Adrenal gland (tissue), 12 donors: ENCODE results near the gene PRKCE. TPM values are rescaled to one million over a fixed set of nuclear protein-coding genes. Genes with fewer than 3 reads are reported as not detected.

Experiments
- DNase-seq, 7 donors: peaks; one replicate each; pipeline ENCODE4 v3.0.0-alpha.2; 2019 to 2020
- H3K27ac ChIP-seq, 5 donors: fragments of 200-600 bp; sonication (generic) in 4 of 5; 1 replicate in 3 of 5; 2 replicates in 2 of 5; pipeline versions ENCODE4 v1.5.1 to v1.8.0; 2016 to 2020; ENCODE audit warnings: mild to moderate bottlenecking in 1 of 5
- H3K27me3 ChIP-seq: fragments of 200-600 bp; 2 replicates; pipeline ENCODE4 v1.8.0; 2021
- H3K36me3 ChIP-seq, 2 donors: fragments of 200-600 bp; replicated peaks in 1 of 2; 1 replicate in 1 of 2; 2 replicates in 1 of 2; pipeline versions ENCODE4 v1.5.1 to v1.8.0; 2018 to 2022
- H3K4me1 ChIP-seq, 2 donors: fragments of 200-600 bp; replicated peaks in 1 of 2; 1 replicate in 1 of 2; 2 replicates in 1 of 2; pipeline versions ENCODE4 v1.5.1 to v1.8.0; 2018 to 2021
- H3K4me3 ChIP-seq, 4 donors: fragments of 200-600 bp; sonication (generic) in 3 of 4; one replicate each; pipeline ENCODE4 v1.5.1; 2016 to 2018
- H3K9me3 ChIP-seq, 3 donors: fragments of 200-600 bp; sonication (generic) in 1 of 3; replicated peaks in 1 of 3; 1 replicate in 2 of 3; 2 replicates in 1 of 3; pipeline versions ENCODE4 v1.5.1 to v1.8.0; 2016 to 2021
- CTCF ChIP-seq, 6 experiments: fragments of 450-650 bp in 4 of 6; fragments of 200-600 bp in 2 of 6; sonication (generic) in 1 of 6; IDR thresholded peaks; 1 replicate in 5 of 6; 2 replicates in 1 of 6; pipeline versions ENCODE4 v1.5.1 to v1.8.0; 2016 to 2021; ENCODE audit warnings: antibody characterized with exemption in 6 of 6, mild to moderate bottlenecking in 2 of 6, moderate library complexity in 1 of 6
- POLR2A ChIP-seq, 2 donors: fragments of 450-650 bp; IDR thresholded peaks; one replicate each; pipeline ENCODE4 v1.6.1; 2017; ENCODE audit warnings: antibody characterized with exemption in 2 of 2, mild to moderate bottlenecking in 2 of 2, moderate library complexity in 1 of 2
- WGBS, 4 donors: extraction: QIAGEN DNeasy Blood & Tissue Kit in 2 of 4; methylation state at CpG; one replicate each; pipeline versions ENCODE4 v1.1.5 to v1.1.7; 2013 to 2017; 5-methylcytosine and 5-hydroxymethylcytosine counted together
- intact Hi-C, 2 donors: fragments of 100-400 bp; cut with DNase I; formaldehyde crosslinking; loops; one replicate each; pipeline versions ENCODE4 v1.14.1 to v1.15.0; 2022 to 2023
- polyA plus RNA-seq, 3 donors: library from polyadenylated mRNA; stranded (reverse); fragments of 200-250 nt in 2 of 3; fragments of 350-450 nt in 1 of 3; fragmentation: Illumina TruSeq in 1 of 3; extraction: RNeasy Lipid Tissue Mini Kit (QIAGEN cat#74804) in 1 of 3; gene quantifications; one replicate each; pipeline ENCODE4 v1.2.3, GENCODE V29; 2013 to 2014
- total RNA-seq, 9 donors: library from RNA; depleted of rRNA in 4 of 9; stranded (reverse); fragments of >200 nt in 4 of 9; fragments of 120-200 nt in 1 of 9; fragmentation: NEBNext Ultra II Directional in 1 of 9; extraction: Animal tissue kit (Norgen Biotek cat#: 25700) in 1 of 9; gene quantifications; one replicate each; pipeline versions ENCODE4 v1.1.0 to v1.2.4, GENCODE V29; 2013 to 2023
- donor health status: healthy with polysubstance abuse.
- donor health status: Bipolar disorder and iron deficiency.
- donor health status: DM: yes; HTN: yes; CAD: no.
- donor health status: DM: no; HTN: no; CAD: no.
- donor health status: DM: no; HTN: no; CAD: no.
- donor health status: DM: yes; HTN: yes; CAD: no.

Gene PRKCE
- total and polyA plus RNA-seq, 12 donors, result 1.9 to 19.2 (median 8.0) TPM

GRCh38 chr2:46091004-46091403 is 439.5 kb downstream of the PRKCE start:
- no peak for TF ChIP-seq CTCF (IDR thresholded peaks at IDR 0.05)
- TF ChIP-seq POLR2A (IDR thresholded peaks at IDR 0.05), result no peak
- Histone ChIP-seq H3K27ac (no peak overlapping the region), H3K4me1 (peaks cover 0 to 5% of the 10 kb centered on the region in 2 donors), H3K36me3 (peaks cover 0 to 5% of the 10 kb centered on the region in 2 donors), H3K9me3 (no peaks in the 10 kb centered on the region), H3K4me3 (no peak overlapping the region), H3K27me3 (no peaks in the 10 kb centered on the region)
- no peak for DNase-seq
- 40 to 58% (median 43%) methylated on average over 3 of the region's 3 CpGs for WGBS, 4 donors
- intact Hi-C loops, result no loop called here

- Histone ChIP-seq H3K4me3 (no peak overlapping the region), H3K36me3 (peaks cover 0 to 5% of the 10 kb centered on the region in 2 donors), H3K4me1 (no peaks in the 10 kb centered on the region), H3K27ac (no peak overlapping the region), H3K27me3 (no peaks in the 10 kb centered on the region), H3K9me3 (no peaks in the 10 kb centered on the region)
- DNase-seq, result no peak
- WGBS, 4 donors, result 77 to 97% (median 93%) methylated on average over 6 of the region's 6 CpGs
- intact Hi-C loops, result no loop called here
- TF ChIP-seq CTCF (IDR thresholded peaks at IDR 0.05) (no peak), POLR2A (IDR thresholded peaks at IDR 0.05) (no peak)
Measured at GRCh38 chr2:46091961-46092667, 440.6 kb downstream of the PRKCE start.

- Histone ChIP-seq H3K27ac (no peak overlapping the region), H3K9me3 (no peaks in the 10 kb centered on the region), H3K4me3 (no peak overlapping the region), H3K36me3 (no peaks in the 10 kb centered on the region), H3K4me1 (peaks cover 0 to 12% of the 10 kb centered on the region in 2 donors), H3K27me3 (no peaks in the 10 kb centered on the region)
- intact Hi-C loops, result no loop called here
- WGBS, 4 donors, result 63 to 84% (median 83%) methylated on average over 3 of the region's 3 CpGs
- no peak for TF ChIP-seq CTCF (IDR thresholded peaks at IDR 0.05)
- no peak for TF ChIP-seq POLR2A (IDR thresholded peaks at IDR 0.05)
- no peak for DNase-seq
Measured at GRCh38 chr2:46094689-46095088, 443.2 kb downstream of the PRKCE start.

- intact Hi-C loops, result no loop called here
- Histone ChIP-seq H3K36me3 (no peaks in the 10 kb centered on the region), H3K27ac (no peak overlapping the region), H3K9me3 (no peaks in the 10 kb centered on the region), H3K4me1 (peaks cover 0 to 12% of the 10 kb centered on the region in 2 donors), H3K4me3 (no peak overlapping the region), H3K27me3 (no peaks in the 10 kb centered on the region)
- no peak for TF ChIP-seq POLR2A (IDR thresholded peaks at IDR 0.05)
- no peak for TF ChIP-seq CTCF (IDR thresholded peaks at IDR 0.05)
- WGBS, 4 donors, result 90 to 96% (median 92%) methylated on average over 1 of the region's 1 CpG
- DNase-seq, result peak in 1 of 7 donors; percentile 21
Measured at GRCh38 chr2:46095830-46096229, 444.4 kb downstream of the PRKCE start.
